Fibroblast of peridontal ligament (primary cell): ENCODE results near the gene C12orf57.

Experiments used
- DNase-seq: peaks from one replicate; pipeline ENCODE4 v3.0.0-alpha.2; 2010; ENCODE audit errors: extremely low read depth

Gene C12orf57

DNA sequence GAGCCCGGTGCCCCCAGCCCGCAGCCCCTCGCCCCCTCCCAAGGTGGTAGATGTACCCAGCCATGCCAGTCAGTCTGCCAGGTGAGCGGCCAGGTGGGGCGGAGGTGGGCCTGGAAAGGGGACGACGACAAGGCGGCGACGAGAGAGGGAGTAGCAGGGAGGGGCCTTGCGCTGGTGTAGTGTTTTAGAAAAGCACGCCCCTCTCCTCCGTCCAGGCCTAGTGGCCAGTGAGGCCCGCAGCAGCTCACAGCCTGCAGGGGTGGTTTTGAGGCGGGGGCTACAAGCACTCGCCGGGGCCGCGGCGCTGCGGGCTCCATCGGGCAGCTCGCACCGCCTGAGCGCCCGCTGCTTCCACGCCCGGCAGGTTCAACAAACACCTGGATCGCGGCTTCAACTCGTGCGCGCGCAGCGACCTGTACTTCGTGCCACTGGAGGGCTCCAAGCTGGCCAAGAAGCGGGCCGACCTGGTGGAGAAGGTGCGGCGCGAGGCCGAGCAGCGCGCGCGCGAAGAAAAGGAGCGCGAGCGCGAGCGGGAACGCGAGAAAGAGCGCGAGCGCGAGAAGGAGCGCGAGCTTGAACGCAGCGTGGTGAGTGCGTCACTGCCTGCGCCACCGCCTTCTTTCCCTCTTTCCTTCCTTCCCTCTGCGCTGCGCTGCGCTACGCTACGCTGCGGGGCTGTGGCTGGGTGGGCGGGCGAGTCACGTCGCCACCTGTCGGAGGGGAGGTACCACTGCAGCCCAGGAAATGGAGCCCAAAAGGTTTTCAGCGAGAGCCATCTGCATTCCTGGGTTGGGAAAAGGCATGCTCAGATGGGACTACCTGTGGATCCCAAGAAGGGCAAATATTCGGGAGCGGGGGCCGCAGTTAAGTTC lies 6.1 kb upstream of the C12orf57 start:
- peak; percentile 91 for DNase-seq

DNA sequence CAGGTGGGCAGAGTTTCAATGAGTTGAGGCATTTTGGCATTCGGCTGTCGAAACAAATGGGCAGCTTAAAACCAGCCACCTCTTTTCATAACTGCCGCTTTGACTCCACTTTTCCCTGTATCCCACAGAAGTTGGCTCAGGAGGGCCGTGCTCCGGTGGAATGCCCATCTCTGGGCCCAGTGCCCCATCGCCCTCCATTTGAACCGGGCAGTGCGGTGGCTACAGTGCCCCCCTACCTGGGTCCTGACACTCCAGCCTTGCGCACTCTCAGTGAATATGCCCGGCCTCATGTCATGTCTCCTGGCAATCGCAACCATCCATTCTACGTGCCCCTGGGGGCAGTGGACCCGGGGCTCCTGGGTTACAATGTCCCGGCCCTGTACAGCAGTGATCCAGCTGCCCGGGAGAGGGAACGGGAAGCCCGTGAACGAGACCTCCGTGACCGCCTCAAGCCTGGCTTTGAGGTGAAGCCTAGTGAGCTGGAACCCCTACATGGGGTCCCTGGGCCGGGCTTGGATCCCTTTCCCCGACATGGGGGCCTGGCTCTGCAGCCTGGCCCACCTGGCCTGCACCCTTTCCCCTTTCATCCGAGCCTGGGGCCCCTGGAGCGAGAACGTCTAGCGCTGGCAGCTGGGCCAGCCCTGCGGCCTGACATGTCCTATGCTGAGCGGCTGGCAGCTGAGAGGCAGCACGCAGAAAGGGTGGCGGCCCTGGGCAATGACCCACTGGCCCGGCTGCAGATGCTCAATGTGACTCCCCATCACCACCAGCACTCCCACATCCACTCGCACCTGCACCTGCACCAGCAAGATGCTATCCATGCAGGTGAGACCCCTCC lies 5.2 kb upstream of the C12orf57 start:
- no peak for DNase-seq

DNA sequence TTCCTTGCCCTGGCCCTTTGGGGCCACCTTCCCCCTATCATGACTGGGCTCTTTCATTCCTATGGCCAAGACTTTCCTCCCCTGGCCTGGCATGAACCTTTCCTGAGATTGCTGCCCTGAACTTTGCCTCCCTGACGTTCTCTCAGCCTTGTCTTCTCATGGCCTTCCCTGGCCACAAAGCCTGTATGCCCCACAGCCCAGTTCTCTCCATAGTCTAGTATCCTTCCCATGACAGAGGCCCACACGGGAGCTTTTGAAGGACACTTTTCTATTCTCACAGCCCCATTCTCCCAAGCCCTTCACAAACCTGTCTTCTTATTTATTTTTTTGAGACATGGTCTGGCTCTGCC lies 4.7 kb upstream of the C12orf57 start:
- no peak for DNase-seq

DNA sequence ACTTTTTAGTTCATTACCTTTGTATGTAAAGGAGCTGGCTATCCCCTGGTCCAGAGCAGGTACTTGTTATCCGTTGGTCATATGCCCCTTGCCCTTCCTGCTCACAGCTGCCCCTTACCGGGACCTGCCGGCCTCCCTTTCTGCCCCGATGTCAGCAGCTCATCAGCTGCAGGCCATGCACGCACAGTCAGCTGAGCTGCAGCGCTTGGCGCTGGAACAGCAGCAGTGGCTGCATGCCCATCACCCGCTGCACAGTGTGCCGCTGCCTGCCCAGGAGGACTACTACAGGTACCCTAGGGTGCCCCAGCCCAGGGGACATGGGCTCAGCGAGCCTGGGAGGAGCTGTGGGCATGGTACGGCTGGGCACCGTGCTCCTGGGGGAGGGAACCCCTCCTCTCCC lies 2.6 kb upstream of the C12orf57 start:
- DNase-seq: no peak

DNA sequence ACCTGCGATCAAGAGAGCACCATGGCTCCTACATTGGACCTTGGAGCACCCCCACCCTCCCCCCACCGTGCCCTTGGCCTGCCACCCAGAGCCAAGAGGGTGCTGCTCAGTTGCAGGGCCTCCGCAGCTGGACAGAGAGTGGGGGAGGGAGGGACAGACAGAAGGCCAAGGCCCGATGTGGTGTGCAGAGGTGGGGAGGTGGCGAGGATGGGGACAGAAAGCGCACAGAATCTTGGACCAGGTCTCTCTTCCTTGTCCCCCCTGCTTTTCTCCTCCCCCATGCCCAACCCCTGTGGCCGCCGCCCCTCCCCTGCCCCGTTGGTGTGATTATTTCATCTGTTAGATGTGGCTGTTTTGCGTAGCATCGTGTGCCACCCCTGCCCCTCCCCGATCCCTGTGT lies 2.0 kb upstream of the C12orf57 start:
- DNase-seq: no peak

DNA sequence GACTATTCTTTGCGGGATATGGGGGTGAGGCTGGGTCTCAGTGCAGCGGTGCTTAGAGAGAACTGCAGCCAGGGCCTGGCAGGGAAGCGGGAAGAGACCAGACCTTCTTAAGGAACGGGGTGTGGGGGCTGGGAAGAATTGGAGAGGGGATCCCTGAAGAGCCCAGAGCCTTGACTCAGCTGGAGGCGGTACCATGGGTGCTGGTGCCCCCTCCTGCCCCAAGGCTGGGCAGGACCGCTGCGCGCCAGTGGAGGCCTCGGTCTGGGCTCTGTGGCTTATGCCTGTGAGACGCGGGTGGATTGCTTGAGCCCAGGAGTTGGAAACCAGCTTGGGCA lies 1.5 kb upstream of the C12orf57 start:
- peak; percentile 27 for DNase-seq

DNA sequence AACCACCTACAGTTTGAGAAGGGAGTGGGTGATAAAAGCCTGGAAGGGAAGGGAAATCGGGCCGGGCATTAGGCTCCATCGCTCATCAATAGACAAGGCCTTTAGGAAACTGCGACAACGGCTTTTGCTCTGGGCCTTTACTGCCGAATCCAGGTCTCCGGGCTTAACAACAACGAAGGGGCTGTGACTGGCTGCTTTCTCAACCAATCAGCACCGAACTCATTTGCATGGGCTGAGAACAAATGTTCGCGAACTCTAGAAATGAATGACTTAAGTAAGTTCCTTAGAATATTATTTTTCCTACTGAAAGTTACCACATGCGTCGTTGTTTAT lies 467 bp upstream of the C12orf57 start:
- peak; percentile 96 for DNase-seq

DNA sequence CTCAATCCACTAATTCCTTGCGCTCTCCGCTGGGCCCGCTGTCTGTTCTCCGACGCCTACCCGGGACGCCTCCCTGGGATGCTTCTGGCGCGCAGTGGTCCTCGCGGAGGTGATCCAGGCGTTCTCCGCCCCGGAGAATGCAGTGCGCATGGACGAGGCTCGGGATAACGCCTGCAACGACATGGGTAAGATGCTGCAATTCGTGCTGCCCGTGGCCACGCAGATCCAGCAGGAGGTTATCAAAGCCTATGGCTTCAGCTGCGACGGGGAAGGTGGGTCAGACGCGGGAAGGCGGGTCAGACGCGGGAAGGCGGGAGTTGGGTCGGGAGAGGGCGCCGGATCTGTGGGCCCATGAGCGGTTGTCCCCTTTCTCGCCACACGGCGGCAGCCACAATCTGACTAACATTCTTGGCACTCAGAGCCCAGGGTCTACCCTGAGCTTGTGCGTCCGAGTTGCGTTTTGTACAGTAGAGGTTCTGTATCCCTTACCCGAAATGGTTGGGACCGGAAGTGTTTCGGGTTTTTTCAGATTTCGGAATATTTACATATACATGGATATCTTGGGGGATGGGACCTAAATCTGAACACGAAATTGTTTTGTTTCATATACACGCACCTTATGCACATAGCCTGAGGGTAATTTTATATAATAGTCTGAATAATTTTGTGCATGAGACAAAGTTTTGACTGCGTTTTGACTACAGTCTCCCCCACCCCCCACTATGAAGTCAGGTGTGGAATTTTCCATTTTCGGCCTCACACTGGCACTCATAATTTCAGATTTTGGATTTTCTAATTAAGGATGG lies 762 bp downstream of the C12orf57 start:
- DNase-seq: peak; percentile 94

DNA sequence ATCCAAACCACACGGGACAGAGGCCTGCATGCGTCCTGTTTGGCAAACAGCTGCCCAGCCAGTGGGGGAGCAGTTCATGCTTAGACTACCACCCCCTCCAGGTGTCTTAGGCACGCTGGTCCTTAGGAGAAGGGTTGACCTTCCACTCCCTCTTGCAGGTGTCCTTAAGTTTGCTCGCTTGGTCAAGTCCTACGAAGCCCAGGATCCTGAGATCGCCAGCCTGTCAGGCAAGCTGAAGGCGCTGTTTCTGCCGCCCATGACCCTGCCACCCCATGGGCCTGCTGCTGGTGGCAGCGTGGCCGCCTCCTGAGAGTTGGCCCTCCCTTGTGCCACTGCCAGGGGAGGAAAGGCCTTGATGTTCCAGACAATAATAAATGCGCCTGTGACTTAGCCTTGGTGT lies 1.8 kb downstream of the C12orf57 start:
- DNase-seq: no peak

DNA sequence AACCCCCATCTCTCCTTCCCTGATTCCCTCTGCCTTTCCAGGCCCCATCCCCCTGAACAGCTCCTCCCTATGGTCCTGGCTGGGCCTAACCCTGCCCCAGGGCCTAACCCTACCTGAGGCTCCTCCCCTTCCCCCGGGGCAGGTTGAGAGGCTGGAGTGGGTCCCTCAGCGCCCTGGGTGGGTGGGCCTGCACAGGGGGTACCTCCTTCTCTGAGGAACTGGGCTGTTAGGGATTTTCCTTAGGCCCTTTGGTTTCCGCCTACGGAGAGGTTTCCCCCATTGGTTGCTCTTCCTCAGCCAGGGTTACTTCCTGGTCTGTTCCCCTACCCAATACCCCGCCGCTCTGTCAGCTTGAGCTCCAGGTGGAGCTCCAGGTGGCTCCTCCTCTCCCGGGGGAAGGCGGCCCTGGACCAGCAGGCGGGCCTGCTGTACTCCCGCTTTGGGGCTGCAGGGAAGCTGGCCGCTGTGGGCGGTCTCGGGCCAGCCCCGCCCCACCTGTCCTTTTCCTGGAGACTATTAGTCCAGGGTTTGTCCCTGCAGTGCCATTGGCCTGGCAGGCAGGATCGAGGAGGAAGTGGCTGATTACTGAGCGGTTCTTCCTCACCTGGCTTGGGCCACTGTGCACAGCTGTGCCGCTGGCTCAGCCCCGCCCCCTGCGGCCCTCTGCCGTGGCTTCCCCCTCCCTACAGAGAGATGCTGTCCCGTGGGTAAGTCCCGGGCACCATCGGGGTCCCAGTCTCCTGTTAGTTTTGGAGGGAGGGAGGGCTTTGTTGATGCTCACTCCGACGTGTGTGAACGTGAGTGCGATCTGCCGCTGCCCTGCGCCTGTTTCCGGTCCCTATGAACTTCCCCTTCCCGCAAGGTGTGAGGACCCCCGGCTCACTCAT lies 2.5 kb downstream of the C12orf57 start:
- DNase-seq: no peak

DNA sequence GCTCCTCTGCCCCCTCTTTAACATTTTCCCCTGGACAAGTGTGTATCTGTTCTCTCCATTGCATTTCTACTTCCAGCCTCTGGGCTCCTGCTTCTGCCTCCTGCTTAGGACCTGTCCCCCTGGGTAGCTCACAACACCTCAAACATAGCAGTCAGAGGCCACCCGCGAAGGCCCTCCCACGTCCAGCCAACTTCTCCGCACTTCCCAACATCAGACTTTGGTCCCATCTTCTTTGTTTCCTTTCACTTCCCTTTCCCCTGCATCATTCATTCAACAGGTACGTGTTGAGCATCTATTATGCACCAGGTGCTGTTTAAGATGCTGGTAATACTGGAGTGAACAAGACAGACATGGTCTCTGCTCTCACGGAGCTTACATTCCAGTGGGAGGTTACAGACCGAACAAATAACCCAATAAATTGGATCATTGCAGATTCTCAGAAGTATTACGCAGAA lies 3.1 kb downstream of the C12orf57 start:
- DNase-seq: no peak

DNA sequence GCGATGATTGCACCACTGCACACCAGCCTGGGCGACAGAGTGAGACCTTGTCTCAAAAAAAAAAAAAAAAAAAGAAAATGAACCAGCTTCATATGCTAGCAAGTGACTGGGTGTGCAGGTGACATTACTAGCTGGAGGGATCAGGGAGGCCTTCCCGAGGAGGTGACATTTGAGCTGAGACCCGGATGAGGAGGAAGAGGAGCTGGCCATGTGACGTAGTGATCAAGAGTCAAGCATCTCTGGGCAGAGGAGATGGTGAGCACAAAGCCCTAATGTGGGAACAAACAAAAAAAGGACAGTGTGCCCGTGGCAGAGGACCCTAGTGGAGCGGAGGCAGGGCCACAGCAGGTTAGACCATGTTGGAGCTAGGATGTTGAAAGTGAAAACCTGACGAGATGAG lies 3.8 kb downstream of the C12orf57 start:
- no peak for DNase-seq

DNA sequence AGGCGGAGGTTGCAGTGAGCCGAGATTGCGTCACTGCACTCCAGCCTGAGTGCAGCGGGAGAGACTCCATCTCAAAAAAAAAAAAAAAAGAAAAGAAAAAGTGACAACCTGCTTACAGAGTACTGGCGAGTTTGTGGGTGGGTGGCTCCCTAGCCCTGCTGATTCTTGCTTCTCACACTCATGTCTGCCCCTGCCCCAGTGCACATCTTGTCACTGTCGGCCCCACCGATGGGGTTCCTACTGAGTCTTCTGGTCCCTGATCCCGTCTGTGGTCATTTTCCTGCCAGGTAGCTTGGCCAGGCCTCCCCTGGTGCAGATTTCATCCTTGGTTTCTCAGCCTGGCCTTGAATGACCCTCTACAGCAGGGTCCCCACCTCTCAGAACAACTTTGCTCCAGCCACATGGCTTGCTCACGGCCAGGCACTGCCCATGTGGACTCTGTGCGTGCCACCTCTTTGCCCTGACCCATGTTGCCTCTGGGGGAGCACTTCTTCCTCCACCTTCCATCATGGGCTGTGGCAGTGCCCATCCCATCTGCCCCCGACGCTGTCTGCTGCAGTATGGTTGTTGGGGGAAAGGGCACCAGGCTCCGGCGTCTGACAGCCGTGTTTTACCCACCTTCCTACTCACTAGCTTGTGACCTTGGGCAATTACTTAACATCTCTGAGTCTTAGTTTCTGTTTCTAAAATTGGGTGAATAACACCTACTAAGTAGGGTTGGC lies 5.2 kb downstream of the C12orf57 start:
- no peak for DNase-seq

DNA sequence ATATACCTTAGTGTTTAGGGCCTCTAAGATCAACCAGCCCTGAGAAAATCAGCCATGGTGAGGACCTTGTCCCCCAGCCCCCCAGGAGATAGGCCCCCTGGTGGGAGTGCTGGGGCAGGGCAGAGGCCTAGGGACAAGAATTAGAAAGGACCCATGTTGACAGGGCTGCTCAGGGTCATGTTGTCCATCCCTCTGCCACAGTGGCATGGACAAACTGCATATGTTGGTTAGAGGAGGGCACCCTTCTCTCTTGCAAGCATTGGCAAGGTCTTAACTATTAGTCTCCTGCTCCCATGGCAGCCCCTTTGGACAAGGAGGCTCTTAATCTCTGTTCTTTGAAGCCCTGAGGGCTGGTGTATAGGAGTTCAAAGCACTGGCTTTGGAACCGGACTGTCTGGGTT lies 6.6 kb downstream of the C12orf57 start:
- DNase-seq: no peak

DNA sequence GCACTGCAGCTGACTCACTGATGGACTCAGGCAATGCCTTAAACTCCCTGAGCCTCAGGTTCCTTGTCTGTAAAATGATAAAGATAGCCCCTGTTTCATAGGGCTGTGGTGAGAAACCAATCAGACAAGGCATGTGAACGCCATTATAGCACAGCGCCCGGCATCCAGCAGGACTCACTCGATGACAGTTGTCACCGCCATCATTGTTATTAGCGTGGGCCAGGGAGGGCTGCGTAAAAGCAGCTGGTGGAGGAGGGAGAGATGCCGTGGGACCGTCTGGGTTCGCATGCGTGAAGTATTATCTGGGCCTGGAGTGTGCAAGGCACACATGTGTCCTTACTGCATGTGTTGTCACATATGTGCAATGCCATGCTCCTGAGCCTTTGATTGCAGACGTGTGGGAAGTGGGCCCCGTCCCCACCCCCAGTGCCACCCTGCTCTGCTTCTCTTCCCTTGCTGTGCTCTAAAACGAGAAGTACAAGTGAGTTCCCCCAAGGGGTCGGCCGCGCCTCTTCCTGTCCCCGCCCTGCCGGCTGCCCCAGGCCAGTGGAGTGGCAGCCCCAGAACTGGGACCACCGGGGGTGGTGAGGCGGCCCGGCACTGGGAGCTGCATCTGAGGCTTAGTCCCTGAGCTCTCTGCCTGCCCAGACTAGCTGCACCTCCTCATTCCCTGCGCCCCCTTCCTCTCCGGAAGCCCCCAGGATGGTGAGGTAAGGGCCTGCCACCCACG lies 7.2 kb downstream of the C12orf57 start, which contains the start of gene PTPN6:
TSS of gene PTPN6 (plus strand) at position 546 of the 730 bp plus-strand sequence. CDS start at position 703, 157 bp downstream.
- DNase-seq: no peak

DNA sequence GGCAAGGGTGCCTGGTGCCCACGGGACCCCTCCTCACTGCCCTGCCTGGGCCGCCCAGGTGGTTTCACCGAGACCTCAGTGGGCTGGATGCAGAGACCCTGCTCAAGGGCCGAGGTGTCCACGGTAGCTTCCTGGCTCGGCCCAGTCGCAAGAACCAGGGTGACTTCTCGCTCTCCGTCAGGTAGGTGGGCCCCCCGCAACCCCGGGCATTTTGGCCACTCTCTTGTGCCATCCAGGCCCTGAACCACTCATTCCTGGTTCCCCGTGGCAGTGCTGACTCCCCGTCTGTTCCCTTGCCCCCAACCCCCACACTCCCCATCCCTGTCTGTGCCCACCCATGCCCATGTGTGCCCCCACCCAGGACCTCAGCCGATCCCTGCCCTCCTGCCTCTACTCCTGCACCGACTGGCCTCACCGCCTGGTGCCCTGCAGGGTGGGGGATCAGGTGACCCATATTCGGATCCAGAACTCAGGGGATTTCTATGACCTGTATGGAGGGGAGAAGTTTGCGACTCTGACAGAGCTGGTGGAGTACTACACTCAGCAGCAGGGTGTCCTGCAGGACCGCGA lies 7.8 kb downstream of the C12orf57 start:
- no peak for DNase-seq

DNA sequence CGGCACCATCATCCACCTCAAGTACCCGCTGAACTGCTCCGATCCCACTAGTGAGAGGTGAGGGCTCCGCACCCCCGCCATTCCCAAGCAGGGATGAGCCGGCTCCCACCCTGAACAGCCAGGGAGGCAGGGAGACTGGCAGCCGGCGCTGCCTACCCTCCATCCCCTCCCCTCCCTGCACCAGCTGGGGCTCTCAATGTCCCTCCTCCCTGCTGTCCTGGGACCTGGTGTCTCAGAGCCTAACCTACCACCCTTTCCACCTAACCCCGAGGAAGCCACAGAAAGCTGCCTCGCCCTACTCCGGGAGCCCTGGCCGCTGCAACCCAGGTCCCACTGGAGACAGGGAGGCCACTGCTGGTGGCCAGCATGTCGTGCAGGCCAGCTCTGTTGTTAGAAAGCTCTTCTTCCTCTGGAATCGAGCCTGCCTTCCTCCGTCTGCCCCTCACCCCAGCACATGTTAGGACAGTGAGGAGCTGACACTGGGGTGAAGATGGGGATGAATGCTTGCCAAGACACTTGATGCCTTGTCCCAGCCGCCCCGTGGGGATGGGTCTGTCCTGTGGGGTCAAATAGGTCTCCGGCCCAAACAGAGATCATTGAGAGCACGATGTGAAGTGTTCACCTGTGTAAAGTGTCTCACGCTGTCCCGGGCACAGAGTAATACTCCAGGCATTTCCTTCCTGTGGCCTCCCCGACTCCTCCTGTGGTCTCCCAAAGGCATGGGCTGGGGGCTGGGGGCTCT lies 8.5 kb downstream of the C12orf57 start:
- no peak for DNase-seq

DNA sequence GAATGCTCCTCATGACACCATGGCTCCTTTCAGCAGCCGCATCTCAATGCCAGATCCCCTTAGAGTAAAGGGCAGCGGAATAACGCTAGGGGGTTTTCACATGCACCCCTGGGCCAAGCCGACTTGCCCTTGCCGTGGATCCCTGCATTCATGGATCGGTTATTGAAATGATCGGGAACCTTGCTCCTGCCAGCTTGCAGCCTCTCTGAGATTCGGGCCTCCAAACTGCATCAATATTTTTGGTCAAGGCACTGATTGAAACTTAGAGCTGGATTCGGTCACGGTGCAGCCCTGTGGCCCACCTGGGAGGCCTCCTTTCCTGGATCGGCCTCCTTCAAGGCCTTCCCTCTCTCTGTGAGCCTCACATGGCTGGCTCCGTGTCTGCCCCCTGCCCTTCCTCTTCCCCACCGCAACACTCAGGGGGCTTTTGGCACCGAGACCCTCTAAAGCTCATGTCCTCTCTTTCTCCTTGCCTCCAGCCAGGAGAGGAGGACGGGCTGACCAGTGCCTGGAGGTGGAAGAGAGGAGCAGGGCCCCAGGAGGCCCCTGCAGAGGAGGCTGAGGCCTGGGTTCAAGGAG lies 9.1 kb downstream of the C12orf57 start:
- DNase-seq: no peak
